Kidney (tissue), 14 donors: ENCODE data around the gene GFOD1. TPM values are rescaled to one million over a fixed set of nuclear protein-coding genes. Genes with fewer than 3 reads are reported as not detected.

Experiments
- DNase-seq, 5 donors: peaks; one replicate each; pipeline ENCODE4 v3.0.0-alpha.2; 2013 to 2020
- FAIRE-seq: peaks from 2 replicates; lab custom pipeline; 2012; peaks lifted over from hg19 to GRCh38; lab: Jason Lieb, UNC
- H3K27ac ChIP-seq, 2 donors: one replicate each; pipeline ENCODE4 v1.7.0; 2013; ENCODE audit warnings: low read depth in 2 of 2, low read length in 2 of 2, inconsistent platforms in 1 of 2
- H3K27me3 ChIP-seq: one replicate; pipeline ENCODE4 v1.7.1; 2013; ENCODE audit warnings: low read length, inconsistent platforms; ENCODE audit not compliant: control insufficient read depth, insufficient read depth
- H3K36me3 ChIP-seq, 3 donors: one replicate each; pipeline versions ENCODE4 v1.7.0 to v1.7.1; 2013; ENCODE audit warnings: low read length in 3 of 3, control low read depth in 1 of 3, inconsistent platforms in 1 of 3; ENCODE audit not compliant: insufficient read depth in 3 of 3, control insufficient read depth in 2 of 3
- H3K4me1 ChIP-seq, 3 donors: one replicate each; pipeline versions ENCODE4 v1.7.0 to v1.7.1; 2013; ENCODE audit warnings: low read length in 3 of 3, inconsistent platforms in 1 of 3, low read depth in 1 of 3; ENCODE audit not compliant: control insufficient read depth in 2 of 3, insufficient read depth in 2 of 3
- H3K4me3 ChIP-seq, 3 donors: one replicate each; pipeline versions ENCODE4 v1.7.0 to v1.8.1; 2013; ENCODE audit warnings: low read length in 3 of 3, control low read depth in 1 of 3, inconsistent platforms in 1 of 3
- H3K9ac ChIP-seq, 3 donors: one replicate each; pipeline versions ENCODE4 v1.7.0 to v1.7.1; 2013; ENCODE audit warnings: low read length in 3 of 3, control low read depth in 1 of 3, inconsistent platforms in 1 of 3
- H3K9me3 ChIP-seq, 3 donors: one replicate each; pipeline versions ENCODE4 v1.7.0 to v1.7.1; 2013; ENCODE audit warnings: low read length in 3 of 3, control low read depth in 1 of 3, inconsistent platforms in 1 of 3; ENCODE audit not compliant: control insufficient read depth in 2 of 3, insufficient read depth in 1 of 3
- intact Hi-C: fragments of 100-400 bp; cut with DNase I; formaldehyde crosslinking; loops from one replicate; pipeline ENCODE4 v1.11.1; 2022
- polyA plus RNA-seq: library from polyadenylated mRNA; stranded (reverse); fragments of 350-450 nt; fragmentation: Illumina TruSeq; extraction: RNeasy Lipid Tissue Mini Kit (QIAGEN cat#74804); gene quantifications from one replicate; pipeline ENCODE4 v1.2.3, GENCODE V29; 2014; ENCODE audit warnings: low read depth, low replicate concordance; ENCODE audit not compliant: insufficient read depth
- total RNA-seq: library from RNA; stranded (reverse); fragmentation: NEBNext Ultra II Directional; extraction: Animal tissue kit (Norgen Biotek cat#: 25700); gene quantifications from one replicate; pipeline ENCODE4 v1.2.1, GENCODE V29; 2021
- TF ChIP-seq, protein P1 (sequence below): IDR thresholded peaks from 3 replicates; pipeline ENCODE4 v1.5.1; 2012; ENCODE audit warnings: mild to moderate bottlenecking, moderate library complexity, borderline replicate concordance; ENCODE audit not compliant: insufficient read depth; ENCODE audit errors: extremely low read depth
- donor health status: control.
- donor health status: control.
- donor health status: control.
- donor health status: control.
- donor health status: control.
- donor health status: DM: yes; HTN: yes; CAD: no.
- donor health status: Normal renal cell carcinoma (clear cell type).

GFOD1 gene
- total and polyA plus RNA-seq, 2 donors from 2014 or later = 2.1 to 14.6 TPM

- no peak overlapping the region for H3K4me3 ChIP-seq
- TF ChIP-seq, protein P1, sequence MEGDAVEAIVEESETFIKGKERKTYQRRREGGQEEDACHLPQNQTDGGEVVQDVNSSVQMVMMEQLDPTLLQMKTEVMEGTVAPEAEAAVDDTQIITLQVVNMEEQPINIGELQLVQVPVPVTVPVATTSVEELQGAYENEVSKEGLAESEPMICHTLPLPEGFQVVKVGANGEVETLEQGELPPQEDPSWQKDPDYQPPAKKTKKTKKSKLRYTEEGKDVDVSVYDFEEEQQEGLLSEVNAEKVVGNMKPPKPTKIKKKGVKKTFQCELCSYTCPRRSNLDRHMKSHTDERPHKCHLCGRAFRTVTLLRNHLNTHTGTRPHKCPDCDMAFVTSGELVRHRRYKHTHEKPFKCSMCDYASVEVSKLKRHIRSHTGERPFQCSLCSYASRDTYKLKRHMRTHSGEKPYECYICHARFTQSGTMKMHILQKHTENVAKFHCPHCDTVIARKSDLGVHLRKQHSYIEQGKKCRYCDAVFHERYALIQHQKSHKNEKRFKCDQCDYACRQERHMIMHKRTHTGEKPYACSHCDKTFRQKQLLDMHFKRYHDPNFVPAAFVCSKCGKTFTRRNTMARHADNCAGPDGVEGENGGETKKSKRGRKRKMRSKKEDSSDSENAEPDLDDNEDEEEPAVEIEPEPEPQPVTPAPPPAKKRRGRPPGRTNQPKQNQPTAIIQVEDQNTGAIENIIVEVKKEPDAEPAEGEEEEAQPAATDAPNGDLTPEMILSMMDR = no peak
- no peak for DNase-seq
- no peak overlapping the region for H3K27ac ChIP-seq
- intact Hi-C loops = no loop called here
- FAIRE-seq = no peak
- H3K27me3 ChIP-seq = no peaks in the 10 kb centered on the region
- H3K4me1 ChIP-seq = peaks cover 0 to 2% (median 0%) of the 10 kb centered on the region in 3 donors
- no peaks in the 10 kb centered on the region for H3K9me3 ChIP-seq
- no peaks in the 10 kb centered on the region for H3K36me3 ChIP-seq
- H3K9ac ChIP-seq = no peak overlapping the region
These were observed 34.2 kb downstream of the GFOD1 start for GRCh38 chr6:13453153-13453552.

GRCh38 chr6:13452346-13453117 is 34.9 kb downstream of the GFOD1 start:
- Histone ChIP-seq H3K27ac (no peak overlapping the region), H3K9ac (no peak overlapping the region), H3K4me1 (peaks cover 0 to 2% (median 0%) of the 10 kb centered on the region in 3 donors), H3K27me3 (no peaks in the 10 kb centered on the region), H3K4me3 (no peak overlapping the region), H3K9me3 (no peaks in the 10 kb centered on the region), H3K36me3 (no peaks in the 10 kb centered on the region)
- FAIRE-seq (no peak), DNase-seq (no peak)
- intact Hi-C loops = no loop called here
- TF ChIP-seq, protein P1 = no peak

GRCh38 chr6:13451181-13451895 is 36.1 kb downstream of the GFOD1 start:
- Histone ChIP-seq H3K4me1 (peaks cover 0 to 2% (median 0%) of the 10 kb centered on the region in 3 donors), H3K27ac (no peak overlapping the region), H3K9ac (no peak overlapping the region), H3K4me3 (no peak overlapping the region), H3K36me3 (no peaks in the 10 kb centered on the region), H3K9me3 (no peaks in the 10 kb centered on the region), H3K27me3 (no peaks in the 10 kb centered on the region)
- intact Hi-C loops = no loop called here
- DNase-seq (no peak), FAIRE-seq (no peak)
- TF ChIP-seq, protein P1 = no peak
